GM04504 (cell line): Measurements from ENCODE around the gene MLST8.

ENCODE experiments used
- DNase-seq: peaks from one replicate; pipeline ENCODE4 v3.0.0-alpha.2; 2012; ENCODE audit warnings: low read depth

The MLST8 gene

GRCh38 chr16:2205104-2205966, at the start of gene MLST8:
Gene MLST8, plus strand, starts transcription at chr16:2205454. Its CDS starts 632 bp downstream, at chr16:2206086.
- peak; percentile 69 for DNase-seq

GRCh38 chr16:2155977-2156848, 49.0 kb upstream of the MLST8 start:
- DNase-seq, result peak; percentile 43

GRCh38 chr16:2156849-2157224, 48.4 kb upstream of the MLST8 start:
- DNase-seq, result no peak

GRCh38 chr16:2157480-2158261, 47.6 kb upstream of the MLST8 start:
- no peak for DNase-seq

GRCh38 chr16:2158262-2158638, 47.0 kb upstream of the MLST8 start:
- no peak for DNase-seq

- no peak for DNase-seq
These were observed 45.9 kb upstream of the MLST8 start for GRCh38 chr16:2159175-2159838.

GRCh38 chr16:2160915-2161551, 44.2 kb upstream of the MLST8 start:
- DNase-seq, result peak; percentile 48

GRCh38 chr16:2161911-2162310, 43.3 kb upstream of the MLST8 start:
- DNase-seq, result no peak

- no peak for DNase-seq
These were observed 42.6 kb upstream of the MLST8 start for GRCh38 chr16:2162676-2163118.

GRCh38 chr16:2163211-2163881, 41.9 kb upstream of the MLST8 start:
- no peak for DNase-seq

GRCh38 chr16:2165861-2166260, 39.4 kb upstream of the MLST8 start:
- DNase-seq, result no peak

GRCh38 chr16:2166263-2167067, 38.8 kb upstream of the MLST8 start:
- DNase-seq, result no peak

- DNase-seq, result no peak
These were observed 38.1 kb upstream of the MLST8 start for GRCh38 chr16:2167068-2167638.

- no peak for DNase-seq
These were observed 35.2 kb upstream of the MLST8 start for GRCh38 chr16:2170080-2170479.

- no peak for DNase-seq
These were observed 34.4 kb upstream of the MLST8 start for GRCh38 chr16:2170587-2171435.

- DNase-seq, result no peak
These were observed 33.6 kb upstream of the MLST8 start for GRCh38 chr16:2171601-2172178.

GRCh38 chr16:2172688-2173335, 32.4 kb upstream of the MLST8 start:
- no peak for DNase-seq

- no peak for DNase-seq
These were observed 31.9 kb upstream of the MLST8 start for GRCh38 chr16:2173366-2173765.
